GM12873 (cell line): ENCODE measurements around the gene NUTM2F.

Experiments
- TF ChIP-seq, protein P1 (sequence below): IDR thresholded peaks from 2 replicates; pipeline ENCODE4 v1.5.1; 2012; ENCODE audit warnings: low read depth, mild to moderate bottlenecking, moderate library complexity, low read length, control low read depth; ENCODE audit not compliant: insufficient read depth; ENCODE audit errors: missing control alignments

Gene NUTM2F

DNA sequence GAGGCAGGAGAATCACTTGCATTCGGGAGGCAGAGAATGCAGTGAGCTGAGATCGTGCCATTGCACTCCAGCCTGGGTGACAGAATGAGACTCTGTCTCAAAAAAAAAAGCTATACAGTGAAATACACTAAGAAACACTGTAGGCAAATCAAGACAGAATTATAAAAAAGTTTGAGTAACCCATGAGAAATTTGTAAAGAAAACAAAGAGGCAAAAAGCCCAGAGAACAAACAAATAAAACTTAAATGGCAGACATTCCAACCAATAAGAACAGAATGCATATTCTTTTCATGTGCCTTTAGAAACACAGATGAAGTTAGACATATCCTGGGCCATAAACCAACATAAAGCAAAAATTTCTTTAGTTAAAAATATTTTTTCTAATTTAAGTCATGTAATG is 38.8 kb downstream of the NUTM2F start:
- TF ChIP-seq, protein P1, sequence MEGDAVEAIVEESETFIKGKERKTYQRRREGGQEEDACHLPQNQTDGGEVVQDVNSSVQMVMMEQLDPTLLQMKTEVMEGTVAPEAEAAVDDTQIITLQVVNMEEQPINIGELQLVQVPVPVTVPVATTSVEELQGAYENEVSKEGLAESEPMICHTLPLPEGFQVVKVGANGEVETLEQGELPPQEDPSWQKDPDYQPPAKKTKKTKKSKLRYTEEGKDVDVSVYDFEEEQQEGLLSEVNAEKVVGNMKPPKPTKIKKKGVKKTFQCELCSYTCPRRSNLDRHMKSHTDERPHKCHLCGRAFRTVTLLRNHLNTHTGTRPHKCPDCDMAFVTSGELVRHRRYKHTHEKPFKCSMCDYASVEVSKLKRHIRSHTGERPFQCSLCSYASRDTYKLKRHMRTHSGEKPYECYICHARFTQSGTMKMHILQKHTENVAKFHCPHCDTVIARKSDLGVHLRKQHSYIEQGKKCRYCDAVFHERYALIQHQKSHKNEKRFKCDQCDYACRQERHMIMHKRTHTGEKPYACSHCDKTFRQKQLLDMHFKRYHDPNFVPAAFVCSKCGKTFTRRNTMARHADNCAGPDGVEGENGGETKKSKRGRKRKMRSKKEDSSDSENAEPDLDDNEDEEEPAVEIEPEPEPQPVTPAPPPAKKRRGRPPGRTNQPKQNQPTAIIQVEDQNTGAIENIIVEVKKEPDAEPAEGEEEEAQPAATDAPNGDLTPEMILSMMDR, result no peak

DNA sequence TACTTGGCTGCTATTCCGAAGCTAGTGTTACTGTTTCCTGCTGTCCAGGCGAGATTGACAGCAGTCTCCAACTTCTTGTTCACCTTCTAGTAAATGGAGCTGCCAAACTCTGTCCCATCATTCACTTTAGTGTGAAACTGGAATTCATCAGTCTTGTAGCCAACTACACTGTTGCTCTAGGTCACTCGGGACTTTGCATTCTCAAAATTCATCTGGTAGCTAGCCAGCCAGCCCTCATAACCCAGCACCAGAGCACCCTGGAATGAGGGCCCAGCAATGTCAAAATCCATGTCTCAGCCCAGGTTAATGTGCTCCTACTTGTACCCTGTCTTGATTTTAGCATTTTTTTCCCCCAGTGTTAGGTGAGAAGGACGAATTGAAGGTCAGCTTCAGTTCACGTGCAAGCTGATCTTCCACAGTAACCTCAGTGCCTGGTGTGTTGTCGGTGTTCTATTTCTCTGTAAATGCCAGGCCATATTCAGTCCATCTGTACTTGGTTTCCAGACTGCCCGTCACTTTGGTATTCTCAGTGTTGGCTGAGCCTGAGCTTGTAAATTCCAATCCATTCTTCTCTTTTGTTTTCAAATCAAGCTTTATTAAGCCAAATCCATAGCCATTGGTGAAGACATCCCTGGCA is 40.4 kb downstream of the NUTM2F start:
- TF ChIP-seq, protein P1, result no peak

DNA sequence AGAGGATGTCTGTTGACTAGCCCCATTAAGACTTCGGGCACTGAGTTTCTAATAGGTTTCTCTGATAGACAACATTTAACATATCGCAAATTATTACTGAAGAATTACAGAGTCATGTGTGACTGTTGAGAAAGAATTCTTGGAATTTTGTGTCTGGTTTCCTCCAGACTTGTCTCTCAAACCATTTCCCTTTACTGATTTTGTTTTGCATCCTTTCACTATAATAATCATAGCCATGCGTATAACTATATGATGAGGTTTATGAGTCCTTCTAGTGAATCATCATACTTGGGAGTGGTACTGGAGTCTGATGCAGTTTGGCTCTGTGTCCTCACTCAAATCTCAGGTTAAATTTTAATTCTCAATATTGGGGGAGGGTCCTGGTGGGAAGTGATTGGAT is 42.3 kb downstream of the NUTM2F start:
- TF ChIP-seq, protein P1, result no peak

DNA sequence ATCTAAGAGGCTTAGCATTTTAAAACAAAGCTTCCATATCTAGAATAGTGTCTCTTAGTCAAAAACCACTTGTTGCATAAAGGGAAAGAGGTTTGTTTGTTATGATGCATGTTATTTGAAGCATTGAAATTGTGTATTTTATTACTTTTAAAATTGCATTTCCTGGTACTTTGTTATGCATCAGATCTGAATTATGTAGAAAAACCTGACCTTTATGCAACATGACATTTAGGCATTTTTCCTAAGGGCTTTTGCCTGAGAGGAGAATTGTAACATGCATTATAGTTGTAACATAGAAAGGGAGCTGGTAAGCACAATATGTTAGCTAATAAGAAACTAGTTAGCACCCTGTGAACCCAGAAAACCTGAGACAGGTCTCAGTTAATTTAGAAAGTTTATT is 47.3 kb downstream of the NUTM2F start:
- TF ChIP-seq, protein P1, result no peak

DNA sequence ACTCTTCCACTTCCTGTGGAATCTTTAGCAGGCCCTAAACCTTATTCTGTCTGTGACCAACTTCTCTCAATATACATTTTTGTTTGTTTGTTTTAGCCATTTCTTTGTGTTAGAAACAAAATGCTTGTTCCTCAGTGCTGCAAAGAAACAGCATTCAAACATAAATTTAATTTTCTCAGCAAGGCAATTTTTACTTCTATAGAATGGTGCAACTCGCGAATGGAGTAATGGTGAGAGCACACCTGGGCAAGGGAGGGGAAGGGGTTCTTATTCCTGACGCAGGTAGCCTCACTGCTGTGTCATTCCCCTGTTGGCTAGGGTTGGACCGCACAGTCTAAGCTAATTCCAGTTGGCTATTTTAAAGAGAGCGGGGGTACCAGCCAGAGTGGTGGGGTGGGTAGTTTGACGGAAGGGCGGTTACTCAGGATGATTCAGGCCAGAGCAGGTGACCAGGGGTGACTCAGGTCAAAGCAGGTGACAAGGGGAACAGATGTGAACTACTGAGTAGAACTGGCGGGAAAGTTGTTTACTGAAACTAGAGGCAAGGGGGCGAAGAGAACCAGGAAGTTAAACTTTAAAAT is 47.9 kb downstream of the NUTM2F start:
- TF ChIP-seq, protein P1, result no peak

DNA sequence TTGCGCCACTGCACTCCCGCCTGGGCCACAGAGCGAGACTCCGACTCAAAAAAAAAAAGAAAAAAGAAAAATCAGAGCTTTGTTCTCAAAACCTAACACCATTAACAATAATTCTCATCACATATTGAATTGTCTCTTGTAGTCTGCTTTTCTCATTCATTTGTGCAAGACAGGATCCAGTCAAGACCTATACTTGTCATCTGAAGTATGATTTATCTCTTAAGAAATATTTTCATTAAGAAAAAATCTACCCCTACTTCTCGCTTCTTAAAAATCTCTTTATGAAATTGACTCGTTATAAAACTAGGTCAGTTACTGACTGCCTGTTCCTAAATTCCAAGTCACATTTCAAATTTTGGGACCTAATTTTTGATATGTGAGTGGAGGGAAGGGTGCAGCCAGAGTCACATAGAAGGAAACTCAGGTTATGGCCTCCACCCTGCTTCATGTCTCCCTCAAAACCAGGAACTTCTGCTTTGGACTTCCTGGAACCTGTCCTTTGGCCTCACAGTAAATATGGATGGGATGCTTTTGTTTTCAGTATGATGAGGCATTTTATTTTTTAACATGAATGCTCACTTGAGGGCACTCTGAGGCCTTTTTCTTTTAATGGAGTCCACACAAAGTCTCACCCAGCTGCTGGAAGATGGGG is 50.4 kb downstream of the NUTM2F start:
- TF ChIP-seq, protein P1, result no peak

DNA sequence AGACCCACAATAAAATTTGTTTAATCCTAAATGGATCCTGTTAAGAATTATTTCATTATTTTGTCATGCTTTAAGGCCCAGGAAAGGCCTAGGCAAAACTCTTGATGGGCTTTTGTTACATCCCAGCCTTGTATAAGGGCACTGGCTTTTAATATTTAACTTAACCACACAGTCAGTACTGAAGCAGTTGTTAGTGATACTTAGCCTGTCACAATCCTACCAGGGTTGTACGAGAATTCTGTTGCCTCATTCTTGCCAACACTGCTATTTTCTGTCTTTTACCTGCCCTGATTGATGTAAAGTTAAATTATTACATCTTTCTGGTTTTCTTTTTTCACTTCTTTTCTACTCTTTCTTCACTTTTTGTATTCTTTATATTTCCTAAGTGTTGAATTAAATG is 58.4 kb downstream of the NUTM2F start:
- TF ChIP-seq, protein P1, result no peak
